BLaER1 (cell line): ENCODE results near the gene TLR4.

Source experiments
- H3K27ac ChIP-seq: shearing (Covaris generic); formaldehyde crosslinking; 2 replicates; pipeline ENCODE4 v1.8.1; 2022
- H3K27me3 ChIP-seq: shearing (Covaris generic); formaldehyde crosslinking; 2 replicates; pipeline ENCODE4 v1.8.1; 2022
- H3K36me3 ChIP-seq: shearing (Covaris generic); formaldehyde crosslinking; 2 replicates; pipeline ENCODE4 v1.8.1; 2022
- H3K4me1 ChIP-seq: shearing (Covaris generic); formaldehyde crosslinking; 2 replicates; pipeline ENCODE4 v1.8.1; 2022
- H3K4me2 ChIP-seq: shearing (Covaris generic); formaldehyde crosslinking; 2 replicates; pipeline ENCODE4 v1.8.1; 2022
- H3K4me3 ChIP-seq: shearing (Covaris generic); formaldehyde crosslinking; 2 replicates; pipeline ENCODE4 v1.8.1; 2022
- H3K9ac ChIP-seq: shearing (Covaris generic); formaldehyde crosslinking; 2 replicates; pipeline ENCODE4 v1.8.1; 2022
- H3K9me3 ChIP-seq: shearing (Covaris generic); formaldehyde crosslinking; 2 replicates; pipeline ENCODE4 v1.8.1; 2022
- H4K20me1 ChIP-seq: shearing (Covaris generic); formaldehyde crosslinking; 2 replicates; pipeline ENCODE4 v1.8.1; 2022
- Cebpa-rat ChIP-seq: shearing (Covaris generic); IDR thresholded peaks from 2 replicates; pipeline ENCODE4 v1.8.1; 2022

The TLR4 gene

DNA sequence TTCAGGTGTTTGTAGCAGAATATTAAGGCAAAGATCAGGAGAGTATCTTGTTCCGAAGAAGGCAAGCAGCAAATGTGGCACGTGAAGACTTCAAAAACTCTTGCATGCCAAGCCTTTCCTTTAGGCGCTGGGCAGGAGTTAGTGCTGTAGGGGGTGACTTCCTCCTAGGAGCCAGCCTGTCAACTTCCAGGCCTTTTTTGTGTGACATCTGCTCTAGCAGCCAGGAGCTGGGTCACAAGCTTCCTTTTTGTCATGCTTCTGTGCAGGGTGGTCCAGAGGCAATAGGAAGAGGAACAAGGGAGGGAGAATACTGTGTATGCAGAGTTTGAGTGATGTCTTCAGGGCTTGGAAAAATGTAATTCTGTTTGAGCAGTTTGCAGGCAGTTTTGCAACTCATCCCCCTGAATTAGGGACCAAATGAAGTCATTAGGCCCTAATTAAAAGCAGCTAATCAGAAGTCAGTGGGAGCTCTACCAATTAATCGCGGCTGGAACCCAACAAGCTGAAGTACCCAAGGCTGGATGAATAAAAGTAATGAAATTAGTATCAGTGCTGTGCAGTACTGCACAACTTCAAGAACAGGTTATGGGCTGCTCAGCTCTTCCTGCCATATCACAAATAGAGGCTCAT lies 53.5 kb downstream of the TLR4 start:
- H4K20me1 ChIP-seq: no peaks in the 10 kb centered on the region
- no peak overlapping the region for H3K4me3 ChIP-seq
- H3K4me1 ChIP-seq: peaks cover 18% of the 10 kb centered on the region
- no peak overlapping the region for H3K27ac ChIP-seq
- no peak overlapping the region for H3K9ac ChIP-seq
- H3K9me3 ChIP-seq: no peaks in the 10 kb centered on the region
- H3K36me3 ChIP-seq: no peaks in the 10 kb centered on the region
- no peak for TF ChIP-seq Cebpa-rat
- H3K4me2 ChIP-seq: no peak overlapping the region
- H3K27me3 ChIP-seq: no peaks in the 10 kb centered on the region

DNA sequence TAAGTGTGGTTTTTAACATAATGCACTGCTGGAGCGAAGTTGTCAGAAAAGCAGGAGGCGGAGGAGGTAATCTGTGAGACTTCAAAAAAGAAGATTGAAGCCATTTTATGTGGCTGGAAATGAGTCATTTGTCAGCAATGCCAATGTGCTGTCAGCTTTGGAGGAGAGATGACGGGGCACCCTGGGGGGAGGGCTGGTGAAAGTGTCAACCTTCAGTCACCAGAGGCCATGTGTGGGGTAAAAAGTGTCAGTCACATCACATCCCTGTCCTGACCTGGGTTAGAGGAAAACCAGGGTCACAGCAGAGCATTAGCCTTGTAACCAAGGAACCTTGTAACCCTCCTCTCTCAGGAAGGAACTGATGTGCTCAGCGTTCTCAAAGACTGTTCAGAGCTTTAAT lies 59.1 kb downstream of the TLR4 start:
- Histone ChIP-seq H3K4me2 (no peak overlapping the region), H3K9ac (no peak overlapping the region), H3K36me3 (no peaks in the 10 kb centered on the region), H3K27ac (no peak overlapping the region), H3K4me1 (peaks cover 18% of the 10 kb centered on the region), H3K9me3 (no peaks in the 10 kb centered on the region), H3K27me3 (no peaks in the 10 kb centered on the region), H4K20me1 (no peaks in the 10 kb centered on the region), H3K4me3 (no peak overlapping the region)
- TF ChIP-seq Cebpa-rat: no peak

DNA sequence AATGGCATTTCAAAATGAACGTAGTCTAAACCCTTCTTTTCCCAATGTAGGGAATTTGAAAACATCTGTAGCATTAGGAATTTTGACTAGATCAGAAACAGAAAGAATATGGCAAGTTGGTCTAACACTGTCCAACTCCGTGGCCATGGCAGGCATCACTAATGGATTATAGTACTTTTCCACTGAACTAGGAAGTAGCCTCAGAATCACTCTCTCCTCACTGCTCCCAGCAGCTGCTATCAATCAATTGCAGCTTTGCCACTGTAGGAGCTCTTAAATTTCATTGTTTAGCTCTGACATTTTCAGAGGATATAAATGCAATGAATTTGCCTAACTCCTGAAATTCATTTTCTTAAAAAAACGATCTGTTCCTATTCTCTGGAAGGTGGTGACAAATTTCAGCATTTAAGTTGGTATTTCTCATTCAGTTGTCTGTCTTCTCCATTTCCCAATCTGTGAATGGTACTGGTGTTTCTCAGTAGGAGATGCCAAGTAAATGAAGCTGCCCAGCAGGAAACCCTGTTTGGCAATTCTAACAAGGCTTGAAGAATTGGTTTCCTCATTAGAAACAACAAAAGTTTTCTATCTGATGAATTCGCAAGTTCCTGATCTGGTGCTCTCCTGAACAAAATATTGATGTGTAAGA lies 64.7 kb downstream of the TLR4 start:
- Histone ChIP-seq H3K9me3 (no peaks in the 10 kb centered on the region), H3K4me1 (no peaks in the 10 kb centered on the region), H4K20me1 (no peaks in the 10 kb centered on the region), H3K27ac (no peak overlapping the region), H3K27me3 (no peaks in the 10 kb centered on the region), H3K4me2 (no peak overlapping the region), H3K9ac (no peak overlapping the region), H3K4me3 (no peak overlapping the region), H3K36me3 (no peaks in the 10 kb centered on the region)
- TF ChIP-seq Cebpa-rat: no peak

DNA sequence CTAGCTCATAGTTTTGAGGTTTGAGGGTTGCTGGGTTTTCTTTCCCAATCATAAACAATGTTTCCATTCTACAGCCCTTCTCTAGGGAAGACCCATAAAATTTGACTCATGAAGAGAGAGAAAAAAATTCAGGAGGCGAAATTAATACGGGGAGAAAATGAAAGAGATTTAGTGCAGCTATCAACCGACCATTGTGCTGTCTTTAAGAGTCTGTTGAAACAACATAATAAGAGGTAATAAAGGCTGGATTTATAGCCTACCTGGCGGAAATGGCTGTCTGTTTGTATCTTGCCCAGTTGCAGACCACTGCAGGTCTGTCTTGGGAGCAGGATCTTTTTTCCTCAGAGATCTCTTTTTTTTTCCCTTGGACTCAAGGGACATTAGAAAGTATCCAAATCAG lies 66.9 kb downstream of the TLR4 start:
- H3K9ac ChIP-seq: no peak overlapping the region
- no peaks in the 10 kb centered on the region for H3K36me3 ChIP-seq
- no peaks in the 10 kb centered on the region for H3K9me3 ChIP-seq
- no peak overlapping the region for H3K27ac ChIP-seq
- no peaks in the 10 kb centered on the region for H3K4me1 ChIP-seq
- H4K20me1 ChIP-seq: no peaks in the 10 kb centered on the region
- no peak for TF ChIP-seq Cebpa-rat
- H3K4me3 ChIP-seq: no peak overlapping the region
- no peaks in the 10 kb centered on the region for H3K27me3 ChIP-seq
- H3K4me2 ChIP-seq: no peak overlapping the region

DNA sequence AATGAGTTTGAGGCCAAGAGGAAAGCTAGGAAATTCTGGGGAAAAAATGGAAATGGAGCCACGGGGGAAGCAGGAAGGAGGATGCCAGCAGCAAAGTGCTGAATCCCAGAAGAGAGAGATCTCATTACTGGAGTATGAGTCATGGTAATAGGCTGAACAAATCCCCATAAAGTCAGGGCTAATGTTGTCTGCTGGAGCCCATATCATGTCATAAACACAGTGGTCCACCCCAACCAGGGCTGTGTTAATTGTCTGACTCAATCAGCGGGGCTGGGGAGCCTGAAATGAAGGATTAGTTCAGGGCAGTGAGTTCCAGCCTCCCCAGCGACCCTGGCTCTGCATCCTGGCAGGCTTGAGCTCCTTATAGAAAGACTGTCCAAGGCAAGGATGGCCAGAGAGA lies 68.8 kb downstream of the TLR4 start:
- no peak overlapping the region for H3K4me3 ChIP-seq
- no peak overlapping the region for H3K27ac ChIP-seq

More for the DNA sequence above, 68.8 kb downstream of the TLR4 start:
- Histone ChIP-seq H3K9ac (no peak overlapping the region), H3K4me1 (peaks cover 4% of the 10 kb centered on the region; the same call in 1 of the 2 replicates), H3K4me2 (no peak overlapping the region), H3K9me3 (no peaks in the 10 kb centered on the region), H3K27me3 (no peaks in the 10 kb centered on the region), H3K36me3 (no peaks in the 10 kb centered on the region), H4K20me1 (no peaks in the 10 kb centered on the region)
- TF ChIP-seq Cebpa-rat: no peak
